Measurements from ENCODE around the gene GPR39.

GPR39 gene

GRCh38 chr2:132448331-132448730, 31.7 kb downstream of the GPR39 start:
- DNase-seq, result no peak

GRCh38 chr2:132448771-132449170, 32.2 kb downstream of the GPR39 start:
- DNase-seq, result no peak

GRCh38 chr2:132449868-132450267, 33.3 kb downstream of the GPR39 start:
- no peak for DNase-seq

GRCh38 chr2:132460781-132461180, 44.2 kb downstream of the GPR39 start:
- no peak for DNase-seq

- DNase-seq, result no peak
Measured at GRCh38 chr2:132462236-132462635, 45.6 kb downstream of the GPR39 start.

GRCh38 chr2:132463719-132464118, 47.1 kb downstream of the GPR39 start:
- no peak for DNase-seq

- no peak for DNase-seq
Measured at GRCh38 chr2:132465917-132466316, 49.3 kb downstream of the GPR39 start.

- no peak for DNase-seq
Measured at GRCh38 chr2:132466428-132467028, 49.9 kb downstream of the GPR39 start.

GRCh38 chr2:132468821-132469675, 52.4 kb downstream of the GPR39 start:
- no peak for DNase-seq

- no peak for DNase-seq
Measured at GRCh38 chr2:132470746-132471145, 54.1 kb downstream of the GPR39 start.

- no peak for DNase-seq
Measured at GRCh38 chr2:132473174-132473883, 56.7 kb downstream of the GPR39 start.

GRCh38 chr2:132475615-132476014, 59.0 kb downstream of the GPR39 start:
- no peak for DNase-seq

- DNase-seq, result no peak
Measured at GRCh38 chr2:132477436-132477835, 60.8 kb downstream of the GPR39 start.

- no peak for DNase-seq
Measured at GRCh38 chr2:132477962-132478361, 61.4 kb downstream of the GPR39 start.

- no peak for DNase-seq
Measured at GRCh38 chr2:132478461-132479105, 62.0 kb downstream of the GPR39 start.

GRCh38 chr2:132479155-132479554, 62.5 kb downstream of the GPR39 start:
- no peak for DNase-seq

GRCh38 chr2:132482821-132483220, 66.2 kb downstream of the GPR39 start:
- no peak for DNase-seq

- DNase-seq, result no peak
Measured at GRCh38 chr2:132484144-132484543, 67.5 kb downstream of the GPR39 start.

- DNase-seq, result no peak
Measured at GRCh38 chr2:132488491-132488890, 71.9 kb downstream of the GPR39 start.

- DNase-seq, result no peak
Measured at GRCh38 chr2:132489150-132489549, 72.5 kb downstream of the GPR39 start.

GRCh38 chr2:132495881-132496280, 79.3 kb downstream of the GPR39 start:
- no peak for DNase-seq

GRCh38 chr2:132496555-132496954, 80.0 kb downstream of the GPR39 start:
- no peak for DNase-seq

- no peak for DNase-seq
Measured at GRCh38 chr2:132497591-132497990, 81.0 kb downstream of the GPR39 start.
